Activated naive CD8-positive, alpha-beta T cell treated with anti-CD3 and anti-CD28 coated beads, Interleukin-2, amount 50 U/mL, for 16 hours (primary cell): ENCODE data around the gene SCCPDH.
"Not testable (repeated sequence)": the region's sequence is repeated elsewhere in the genome, so short reads cannot be mapped to it uniquely, and the experiment has no call there.

Source experiments
- DNase-seq: peaks from one replicate; pipeline ENCODE4 v3.0.0-alpha.2; 2020; ENCODE audit warnings: low read depth, low spot score

Gene SCCPDH, protein sequence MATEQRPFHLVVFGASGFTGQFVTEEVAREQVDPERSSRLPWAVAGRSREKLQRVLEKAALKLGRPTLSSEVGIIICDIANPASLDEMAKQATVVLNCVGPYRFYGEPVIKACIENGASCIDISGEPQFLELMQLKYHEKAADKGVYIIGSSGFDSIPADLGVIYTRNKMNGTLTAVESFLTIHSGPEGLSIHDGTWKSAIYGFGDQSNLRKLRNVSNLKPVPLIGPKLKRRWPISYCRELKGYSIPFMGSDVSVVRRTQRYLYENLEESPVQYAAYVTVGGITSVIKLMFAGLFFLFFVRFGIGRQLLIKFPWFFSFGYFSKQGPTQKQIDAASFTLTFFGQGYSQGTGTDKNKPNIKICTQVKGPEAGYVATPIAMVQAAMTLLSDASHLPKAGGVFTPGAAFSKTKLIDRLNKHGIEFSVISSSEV

GRCh38 chr1:246724016-246724730 is at the start of gene SCCPDH:
Gene SCCPDH, plus strand, starts transcription at chr1:246724409. Its CDS starts 14 bp downstream, at chr1:246724423.
- peak; percentile 62 for DNase-seq

- no peak for DNase-seq
Observed at GRCh38 chr1:246677842-246678241, 46.4 kb upstream of the SCCPDH start.

DNA sequence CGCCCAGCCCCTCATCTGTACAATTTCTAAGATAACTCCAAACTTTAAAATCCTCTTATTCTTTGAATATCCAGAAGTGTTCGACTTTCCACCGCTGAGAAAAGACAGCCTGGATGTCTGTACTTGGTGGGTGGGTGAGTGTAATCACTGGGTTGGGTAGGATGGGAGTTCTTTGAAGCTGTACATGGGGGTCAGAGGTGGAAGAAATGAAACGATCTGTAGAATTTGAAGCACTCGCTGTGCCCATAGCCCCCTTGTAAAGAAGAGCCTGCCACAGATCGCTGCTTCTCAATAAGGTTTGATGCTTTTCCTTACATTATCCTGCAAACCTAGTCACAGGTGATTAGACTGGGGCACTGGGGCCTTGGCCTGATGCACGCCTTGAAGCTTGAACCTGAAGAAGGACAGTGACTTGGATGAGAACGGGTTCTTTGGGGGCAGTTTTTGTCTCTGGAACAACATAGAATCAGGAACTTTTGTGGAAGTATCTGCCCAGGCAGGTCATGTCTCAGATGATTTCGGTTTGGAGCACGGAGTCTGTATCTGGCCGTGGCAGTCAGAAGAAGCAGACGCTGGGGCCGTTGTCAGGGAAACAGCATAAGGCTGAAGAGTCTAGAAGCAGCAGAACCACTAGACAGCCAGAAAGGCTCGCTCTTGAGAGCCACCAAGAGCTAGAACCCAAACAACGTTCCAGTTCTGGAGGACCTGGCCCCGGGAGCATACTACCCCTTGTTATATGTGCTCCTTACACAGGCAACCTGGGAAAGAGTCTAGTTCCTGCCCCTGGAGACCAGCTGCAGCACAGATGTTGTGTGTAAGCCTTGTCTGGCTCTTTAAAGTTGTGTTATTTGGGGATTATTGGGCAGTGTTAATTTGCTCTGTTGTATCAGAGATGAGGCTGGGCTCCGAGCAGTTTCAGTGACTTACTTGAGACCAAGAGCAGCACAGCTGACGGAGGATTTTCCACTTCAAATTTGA is 45.1 kb upstream of the SCCPDH start:
- no peak for DNase-seq

DNA sequence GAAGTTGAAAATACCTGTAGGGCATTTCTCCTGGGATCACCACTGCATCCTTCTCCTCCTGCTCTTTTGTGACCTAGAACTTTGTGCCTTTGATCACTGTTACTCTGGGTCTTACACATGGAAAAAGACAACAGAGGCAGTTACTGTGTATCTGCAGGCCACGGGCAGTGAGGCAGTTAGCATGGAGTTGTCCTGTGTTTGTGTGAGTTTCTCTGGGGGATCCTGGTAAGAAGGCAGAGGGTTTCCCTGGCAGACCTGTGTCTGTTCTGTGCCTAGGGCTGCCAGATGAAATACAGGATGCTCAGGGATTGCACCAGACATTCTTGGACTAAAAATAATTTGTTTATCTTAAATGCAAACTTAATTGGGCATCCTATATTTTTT is 44.4 kb upstream of the SCCPDH start:
- DNase-seq: no peak

DNA sequence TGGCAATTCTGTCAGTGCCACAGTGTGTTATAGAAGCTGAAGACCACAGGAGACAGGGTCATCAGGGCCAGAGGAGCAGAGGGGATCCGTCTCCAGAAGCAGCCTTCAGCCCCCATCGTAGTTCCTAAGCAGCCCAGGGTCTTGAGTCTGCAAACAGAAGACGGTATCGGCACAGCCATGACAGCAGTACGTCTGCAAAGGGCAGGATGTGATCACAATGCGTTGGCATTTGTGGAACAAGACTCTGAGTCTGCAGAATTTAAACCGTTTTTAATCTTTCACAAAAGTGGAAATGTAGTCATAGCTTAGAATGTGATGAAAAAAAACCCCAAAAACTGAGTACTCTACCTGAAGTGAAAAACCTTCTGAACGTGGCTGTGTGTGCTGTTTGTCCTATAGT is 44.0 kb upstream of the SCCPDH start:
- no peak for DNase-seq

DNA sequence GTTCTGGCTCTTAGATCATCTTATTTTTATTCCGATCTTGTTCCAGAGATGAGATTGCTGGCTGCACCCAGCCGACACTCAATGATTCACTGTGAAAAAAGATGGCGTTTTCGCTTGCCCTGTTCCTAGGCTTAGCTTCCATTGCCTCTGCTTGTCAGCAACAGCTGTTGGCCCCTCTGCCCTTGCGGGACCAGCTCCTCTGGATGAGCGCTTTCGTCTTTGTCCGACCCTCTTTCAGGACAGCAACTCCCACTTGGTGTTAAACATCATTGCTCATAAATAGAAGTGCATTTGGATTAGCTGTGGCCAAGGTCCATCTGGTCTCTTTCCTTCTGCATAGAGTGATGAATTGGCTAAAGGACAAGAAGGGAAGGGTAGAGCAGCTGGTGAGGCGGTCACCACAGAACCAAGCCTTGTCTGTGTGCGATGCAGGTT is 43.5 kb upstream of the SCCPDH start:
- DNase-seq: no peak

DNA sequence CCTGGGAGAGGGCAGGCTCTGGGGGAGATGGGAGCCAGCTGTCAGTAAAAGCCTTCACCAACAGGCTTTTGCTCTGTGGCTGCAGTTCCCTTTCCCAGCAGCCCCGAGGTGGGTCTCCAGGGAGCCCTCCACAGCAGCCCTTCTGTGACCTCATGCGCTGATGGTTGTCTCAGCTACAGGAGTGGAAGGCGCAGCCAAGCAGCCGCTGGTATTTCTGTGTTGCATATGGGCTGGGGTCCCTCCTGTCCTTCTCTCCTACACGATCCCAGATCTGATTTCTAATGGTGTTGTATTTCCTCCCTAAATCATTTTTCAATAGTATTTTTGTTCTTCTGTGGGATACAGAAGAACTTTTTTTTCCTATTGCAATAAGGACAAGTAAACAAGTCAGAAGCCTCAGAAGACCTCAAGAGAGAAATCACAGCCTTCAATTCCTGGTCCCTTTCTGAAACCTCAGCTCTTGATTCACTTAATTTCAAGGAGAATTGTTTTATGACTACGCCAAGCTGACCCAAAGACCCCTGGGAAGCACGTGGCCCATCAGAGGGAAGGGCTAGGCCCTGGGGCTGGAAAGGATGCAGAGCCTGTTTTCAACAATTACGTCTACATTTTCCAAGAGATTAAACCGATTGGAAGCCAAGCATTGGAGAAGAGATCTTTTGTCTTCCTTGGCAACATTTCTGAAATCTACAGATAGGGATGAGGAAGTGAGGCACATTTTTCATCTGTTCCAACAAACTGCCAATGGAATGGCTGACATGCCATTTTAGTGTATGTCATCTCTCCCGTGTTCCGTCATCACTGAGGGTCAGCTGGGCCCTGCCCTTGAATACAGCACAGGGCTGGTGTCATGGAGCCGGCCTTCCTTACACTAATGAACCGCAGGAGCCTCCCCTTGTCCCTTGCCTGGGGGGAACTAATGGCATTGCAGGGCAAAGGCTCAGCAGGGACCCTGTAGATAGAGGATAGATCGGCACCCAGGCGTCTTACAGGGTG is 42.0 kb upstream of the SCCPDH start:
- DNase-seq: no peak

- DNase-seq: no peak
Observed at GRCh38 chr1:246683521-246683920, 40.7 kb upstream of the SCCPDH start.

GRCh38 chr1:246687002-246687401 is 37.2 kb upstream of the SCCPDH start:
- DNase-seq: no peak

GRCh38 chr1:246689409-246690008 is 34.7 kb upstream of the SCCPDH start:
- DNase-seq: peak; percentile 21

DNA sequence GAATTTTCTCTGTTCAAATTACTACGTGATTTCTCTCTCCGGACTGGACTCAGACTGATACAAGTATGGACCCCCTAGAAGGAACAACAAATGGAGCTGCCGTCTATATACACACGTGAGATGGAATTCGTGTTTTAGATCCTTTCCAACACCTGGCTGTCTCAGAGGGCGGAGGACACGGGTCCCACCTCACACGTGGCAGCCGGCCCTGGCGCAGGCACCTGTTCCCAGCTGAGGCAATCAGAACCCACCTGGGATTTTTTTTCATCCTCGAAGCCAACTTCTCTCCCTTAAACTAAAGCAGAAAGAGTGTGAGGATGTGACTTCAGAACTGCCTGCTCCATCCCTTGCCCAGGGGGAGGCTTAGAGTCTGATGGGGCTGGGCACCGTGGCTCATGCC is 34.1 kb upstream of the SCCPDH start:
- no peak for DNase-seq

- no peak for DNase-seq
Observed at GRCh38 chr1:246691622-246692495, 32.4 kb upstream of the SCCPDH start.

GRCh38 chr1:246694213-246694895 is 29.9 kb upstream of the SCCPDH start:
- not testable (repeated sequence) for DNase-seq

- DNase-seq: no peak
Observed at GRCh38 chr1:246695136-246695535, 29.1 kb upstream of the SCCPDH start.

GRCh38 chr1:246695666-246696065 is 28.5 kb upstream of the SCCPDH start:
- DNase-seq: no peak

- DNase-seq: no peak
Observed at GRCh38 chr1:246698466-246699094, 25.6 kb upstream of the SCCPDH start.

DNA sequence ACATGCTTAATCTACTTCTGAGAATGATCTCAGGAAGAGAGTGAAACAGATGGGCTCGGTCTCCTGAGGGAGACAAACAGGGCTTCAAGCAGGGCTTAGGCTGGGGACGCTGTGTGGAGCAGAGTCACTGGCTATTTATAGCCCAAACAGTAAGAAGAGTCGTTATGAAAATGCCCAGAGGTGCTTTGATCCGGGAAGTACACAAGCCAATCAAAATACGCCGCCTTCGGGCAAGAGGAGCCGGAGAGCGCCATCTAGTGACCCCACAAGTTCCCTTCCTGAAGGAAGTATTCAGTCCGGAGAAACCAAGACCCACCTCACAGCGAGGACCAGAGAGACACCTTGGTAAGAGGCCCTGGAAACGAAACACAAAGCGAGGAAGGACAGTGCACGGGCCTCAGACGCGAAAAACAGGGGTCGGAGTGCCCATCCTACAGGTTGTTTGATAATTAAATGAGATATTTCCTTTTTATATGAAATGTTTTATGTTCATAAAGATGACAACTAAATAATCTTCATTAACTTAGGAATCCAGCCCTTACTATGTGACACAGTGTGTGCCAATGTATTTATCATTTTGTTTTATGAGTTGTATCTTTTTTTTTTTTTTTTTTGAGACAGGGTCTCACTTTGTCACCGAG is 25.0 kb upstream of the SCCPDH start:
- peak; percentile 60 for DNase-seq

GRCh38 chr1:246703581-246703980 is 20.6 kb upstream of the SCCPDH start:
- no peak for DNase-seq
